HG02885 (cell line): ENCODE results near the gene RHOT1.
"Not testable (repeated sequence)": the region's sequence is repeated elsewhere in the genome, so short reads cannot be mapped to it uniquely, and the experiment has no call there.

Source experiments
- ATAC-seq: cut with Tn5 transposase; IDR thresholded peaks from one replicate; pipeline ENCODE4 v1.9.1; 2021; ENCODE audit warnings: mild to moderate bottlenecking; ENCODE audit not compliant: unreplicated experiment, poor library complexity

Gene RHOT1

DNA sequence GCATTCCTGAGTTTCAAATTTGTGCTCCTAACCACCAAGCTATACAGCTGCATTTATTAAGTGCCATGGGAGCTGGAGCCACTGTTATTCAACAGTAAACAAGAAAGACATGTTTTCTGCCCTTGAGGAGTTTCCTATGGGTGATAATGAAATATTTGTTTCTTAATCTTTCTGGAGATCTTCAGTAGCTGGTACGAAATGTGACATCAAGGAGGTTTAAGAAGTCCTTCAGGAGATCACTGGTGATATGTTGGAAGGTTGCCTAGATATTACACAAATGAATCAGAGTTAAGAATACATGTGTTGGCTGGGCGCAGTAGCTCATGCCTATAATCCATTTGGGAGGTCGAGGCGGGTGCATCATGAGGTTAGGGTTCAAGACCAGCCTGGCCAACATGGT, 14.9 kb downstream of the RHOT1 start:
- no peak for ATAC-seq

- ATAC-seq: no peak
These were observed 16.7 kb downstream of the RHOT1 start for GRCh38 chr17:32158870-32159585.

- no peak for ATAC-seq
These were observed 17.5 kb downstream of the RHOT1 start for GRCh38 chr17:32159586-32160438.

DNA sequence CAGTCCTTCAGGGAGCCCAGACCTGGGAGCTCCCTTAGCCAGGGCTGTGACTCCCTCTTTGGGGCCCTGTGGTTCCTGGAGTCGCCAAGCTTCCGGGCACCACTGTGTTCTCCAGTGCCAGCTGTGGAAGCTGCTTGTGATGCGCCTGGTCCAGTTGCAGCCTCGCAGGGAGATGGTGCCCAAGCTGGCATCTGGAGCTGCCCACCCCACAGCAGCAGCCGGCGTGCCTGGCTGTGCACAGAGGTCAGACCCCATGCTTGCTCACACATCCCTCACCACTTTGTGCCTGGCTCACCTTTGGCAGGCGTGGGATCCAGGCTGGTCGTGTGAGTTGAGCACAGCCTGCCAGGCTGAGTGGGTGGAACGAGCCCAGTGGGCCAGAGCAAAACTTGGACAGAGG, 18.2 kb downstream of the RHOT1 start:
- ATAC-seq: no peak

DNA sequence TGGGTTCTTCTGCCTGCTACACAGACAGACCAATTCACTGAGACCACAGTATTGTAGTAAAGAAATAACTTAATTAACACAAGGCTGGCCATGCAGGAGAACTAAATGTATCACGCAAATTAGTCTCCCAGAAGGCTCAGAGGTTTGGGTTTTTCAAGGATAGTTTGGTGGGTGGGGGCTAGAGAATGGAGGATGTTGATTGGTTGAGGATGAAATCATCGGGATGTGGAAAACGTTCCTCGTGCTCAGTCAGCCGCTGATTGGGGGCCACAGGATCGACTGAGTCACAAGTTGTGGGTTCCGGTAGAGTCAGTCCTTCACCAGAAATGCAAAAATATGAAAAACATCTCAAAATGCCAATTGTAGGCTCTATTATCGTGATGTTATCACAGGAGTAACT, 18.7 kb downstream of the RHOT1 start:
- ATAC-seq: no peak

DNA sequence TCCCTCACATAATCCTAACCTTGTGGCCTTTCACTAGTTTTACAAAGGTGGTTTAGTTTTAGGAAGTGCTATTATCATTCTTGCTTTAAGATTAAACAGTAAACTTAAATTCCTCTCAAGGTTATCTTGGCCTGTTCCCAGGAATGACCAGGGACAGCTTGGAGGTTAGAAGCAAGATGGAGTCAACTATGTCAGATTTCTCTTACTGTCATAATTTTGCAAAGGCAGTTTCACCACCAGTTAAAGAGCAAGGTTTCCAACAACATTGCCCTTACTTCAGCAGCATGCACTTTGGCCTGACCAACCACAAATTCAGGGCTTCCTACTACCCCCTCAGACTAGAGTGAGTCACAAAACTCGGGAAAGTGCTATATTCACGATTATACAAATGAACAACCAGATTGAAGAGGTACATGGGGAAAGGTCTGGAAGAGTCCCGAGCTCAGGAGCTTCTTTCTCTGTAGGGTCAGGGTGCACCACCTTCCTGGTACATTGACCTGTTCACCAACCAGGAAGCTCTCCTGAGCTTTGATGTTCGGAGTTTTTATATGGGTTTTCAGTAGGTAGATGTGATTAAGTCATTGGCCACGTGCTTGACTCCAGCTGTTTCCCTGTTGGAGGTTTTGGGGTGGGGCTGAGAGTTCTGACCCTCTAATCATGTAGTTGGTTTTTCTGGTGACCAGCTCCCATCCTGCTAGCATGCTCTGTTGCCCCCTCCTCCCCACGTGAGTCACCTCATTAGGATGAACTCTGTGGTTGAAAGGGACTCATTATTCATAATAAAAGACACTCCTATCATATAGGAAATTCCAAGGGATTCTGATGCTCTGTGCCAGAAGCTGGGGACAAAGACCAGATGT, 19.4 kb downstream of the RHOT1 start:
- ATAC-seq: no peak

- ATAC-seq: no peak
These were observed 32.6 kb downstream of the RHOT1 start for GRCh38 chr17:32174889-32175288.

DNA sequence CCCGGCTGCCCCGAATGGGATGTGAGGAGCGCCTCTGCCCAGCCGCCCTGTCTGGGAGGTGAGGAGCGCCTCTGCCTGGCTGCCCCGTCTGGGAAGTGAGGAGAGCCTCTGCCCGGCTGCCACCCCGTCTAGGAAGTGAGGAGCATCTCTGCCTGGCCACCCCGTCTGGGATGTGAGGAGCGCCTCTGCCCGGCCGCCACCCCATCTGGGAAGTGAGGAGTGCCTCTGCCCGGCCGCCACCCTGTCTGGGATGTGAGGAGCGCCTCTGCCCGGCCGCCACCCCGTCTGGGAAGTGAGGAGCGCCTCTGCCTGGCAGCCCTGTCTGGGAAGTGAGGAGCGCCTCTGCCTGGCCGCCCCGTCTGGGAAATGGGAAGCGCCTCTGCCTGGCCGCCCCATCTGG, 36.4 kb downstream of the RHOT1 start:
- not testable (repeated sequence) for ATAC-seq

DNA sequence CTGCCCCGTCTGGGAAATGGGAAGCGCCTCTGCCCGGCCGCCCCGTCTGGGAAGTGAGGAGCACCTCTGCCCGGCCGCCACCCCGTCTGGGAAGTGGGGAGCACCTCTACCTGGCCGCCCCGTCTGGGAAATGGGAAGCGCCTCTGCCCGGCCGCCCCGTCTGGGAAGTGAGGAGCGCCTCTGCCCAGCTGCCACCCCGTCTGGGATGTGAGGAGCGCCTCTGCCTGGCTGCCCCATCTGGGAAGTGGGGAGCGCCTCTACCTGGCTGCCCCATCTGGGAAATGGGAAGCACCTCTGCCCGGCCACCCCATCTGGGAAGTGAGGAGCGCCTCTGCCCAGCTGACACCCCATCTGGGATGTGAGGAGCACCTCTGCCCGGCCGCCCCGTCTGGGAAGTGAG, 36.8 kb downstream of the RHOT1 start:
- not testable (repeated sequence) for ATAC-seq

DNA sequence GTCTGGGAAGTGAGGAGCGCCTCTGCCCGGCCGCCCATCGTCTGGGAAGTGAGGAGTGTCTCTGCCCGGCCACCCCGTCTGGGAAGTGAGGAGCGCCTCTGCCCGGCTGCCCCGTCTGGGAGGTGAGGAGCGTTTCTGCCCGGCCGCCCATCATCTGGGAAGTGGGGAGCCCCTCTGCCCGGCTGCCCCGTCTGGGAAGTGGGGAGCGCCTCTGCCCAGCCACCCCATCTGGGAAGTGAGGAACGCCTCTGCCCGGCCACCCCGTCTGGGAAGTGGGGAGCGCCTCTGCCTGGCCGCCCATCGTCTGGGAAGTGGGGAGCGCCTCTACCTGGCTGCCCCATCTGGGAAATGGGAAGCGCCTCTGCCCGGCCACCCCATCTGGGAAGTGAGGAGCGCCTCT, 37.2 kb downstream of the RHOT1 start:
- not testable (repeated sequence) for ATAC-seq

- not testable (repeated sequence) for ATAC-seq
These were observed 38.0 kb downstream of the RHOT1 start for GRCh38 chr17:32180262-32180661.

DNA sequence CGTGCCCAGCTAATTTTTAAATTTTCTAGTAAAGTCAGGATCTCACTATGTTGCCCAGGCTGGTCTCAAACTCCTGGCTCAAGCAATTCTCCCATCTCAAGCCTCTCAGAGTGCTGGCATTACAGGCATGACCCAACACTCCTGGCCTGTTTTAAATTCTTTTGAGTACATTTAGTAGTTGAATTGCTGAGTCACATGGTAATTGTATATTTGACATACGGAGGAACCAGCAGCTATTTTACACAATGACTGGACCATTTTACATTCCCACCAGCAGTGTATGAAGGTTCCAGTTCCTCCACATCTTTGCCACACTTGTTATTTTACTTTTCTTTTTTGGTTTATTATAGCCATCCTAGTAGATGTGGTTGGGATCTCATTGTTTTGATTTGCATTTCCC, 43.6 kb downstream of the RHOT1 start:
- ATAC-seq: no peak

GRCh38 chr17:32187271-32187670, 45.0 kb downstream of the RHOT1 start:
- ATAC-seq: no peak

GRCh38 chr17:32189343-32189742, 47.0 kb downstream of the RHOT1 start:
- no peak for ATAC-seq

DNA sequence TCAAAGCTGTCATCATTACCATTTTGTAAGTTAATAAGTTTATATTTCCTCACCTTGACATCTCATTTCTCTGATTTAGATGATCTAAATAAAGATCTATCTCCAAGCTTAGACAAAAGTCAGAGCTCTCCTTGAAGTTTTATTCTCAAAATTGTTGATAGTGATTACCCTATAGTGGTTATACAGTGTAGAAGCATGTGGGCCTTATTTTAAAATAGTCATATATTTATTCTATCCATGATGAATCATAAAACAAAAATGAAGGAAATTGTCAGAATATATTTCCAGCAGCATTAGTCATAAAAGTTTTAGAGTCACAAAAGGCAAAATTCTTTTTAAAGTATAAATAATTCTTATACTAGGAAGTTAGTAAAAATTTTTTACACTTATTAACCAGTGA, 49.0 kb downstream of the RHOT1 start:
- no peak for ATAC-seq

GRCh38 chr17:32192379-32192778, 50.1 kb downstream of the RHOT1 start:
- ATAC-seq: no peak

DNA sequence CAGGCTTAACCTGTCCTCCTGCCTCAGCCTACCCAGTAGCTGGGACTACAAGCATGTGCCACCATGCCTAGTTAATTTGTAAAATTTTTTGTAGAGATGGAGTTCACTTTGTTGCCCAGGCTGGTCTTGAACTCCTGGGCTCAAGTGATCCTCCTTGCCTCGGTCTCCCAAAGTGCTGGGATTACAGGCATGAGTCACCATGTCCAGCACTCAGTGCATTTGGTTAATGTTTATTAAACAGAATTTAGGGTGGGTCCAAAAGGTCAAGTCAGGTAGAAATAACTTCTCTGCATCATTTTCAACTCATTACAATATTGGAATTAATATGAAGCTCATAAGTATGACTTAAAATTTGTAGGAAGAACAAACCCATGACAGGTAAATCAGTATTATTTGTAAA, 55.7 kb downstream of the RHOT1 start:
- no peak for ATAC-seq

- ATAC-seq: no peak
These were observed 64.6 kb downstream of the RHOT1 start for GRCh38 chr17:32206861-32207260.

DNA sequence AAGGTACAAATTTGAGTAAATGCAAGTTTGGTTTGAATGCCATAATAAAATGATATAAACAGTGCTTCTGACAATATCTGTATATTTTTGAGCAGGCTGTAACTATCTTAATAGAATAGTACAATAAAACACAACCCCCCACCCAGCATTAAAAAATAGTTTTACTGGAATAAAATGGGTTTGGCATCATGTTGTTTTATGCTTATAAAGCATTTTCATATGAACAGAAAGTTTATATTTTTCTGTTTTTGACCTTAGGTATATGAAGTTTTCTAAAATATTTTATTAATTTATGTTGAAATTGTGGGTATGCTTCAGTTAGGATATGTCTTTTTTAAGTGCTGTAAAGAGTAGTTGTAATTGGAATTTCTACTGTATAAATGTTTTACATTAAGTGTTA, 66.1 kb downstream of the RHOT1 start:
- ATAC-seq: no peak

- no peak for ATAC-seq
These were observed 67.3 kb downstream of the RHOT1 start for GRCh38 chr17:32209608-32210007.

- ATAC-seq: no peak
These were observed 69.4 kb downstream of the RHOT1 start for GRCh38 chr17:32211671-32212070.
